ENCODE data around the gene STAT3. TPM values are rescaled to one million over a fixed set of nuclear protein-coding genes. Genes with fewer than 3 reads are reported as not detected.

STAT3 gene
- total and polyA plus RNA-seq, 2 of the 13 experiments (the other 11 are each of a cell fraction or from before 2014, with no cell fraction given) = 61.8 to 62.4 TPM

- no peak for FAIRE-seq
- no peak for TF ChIP-seq NFIC (IDR thresholded peaks at IDR 0.05; ENCODE audit: low read length)
- no peak for TF ChIP-seq PATZ1 (CRISPR knock-in tag; IDR thresholded peaks at IDR 0.05)
- TF ChIP-seq HHEX (CRISPR knock-in tag; IDR thresholded peaks at IDR 0.05) = no peak
- no peak for TF ChIP-seq CBX1 (IDR thresholded peaks at IDR 0.05; ENCODE audit: low read depth)
- TF ChIP-seq YEATS4 (CRISPR knock-in tag; IDR thresholded peaks at IDR 0.05; ENCODE audit: borderline replicate concordance) = no peak
- no peak for TF ChIP-seq E2F1 (CRISPR knock-in tag; IDR thresholded peaks at IDR 0.05)
- no peak for TF ChIP-seq JARID2 (CRISPR knock-in tag; IDR thresholded peaks at IDR 0.05; ENCODE audit: insufficient replicate concordance)
- TF ChIP-seq MAF1 (CRISPR knock-in tag; IDR thresholded peaks at IDR 0.05; ENCODE audit: borderline replicate concordance) = no peak
- 0 out of 2 replicates have a peak, but pooled peaks have one; percentile 29 for TF ChIP-seq ZNF510 (CRISPR knock-in tag; IDR thresholded peaks at IDR 0.05; ENCODE audit: low read depth)
- TF ChIP-seq ZNF616 (CRISPR knock-in tag; IDR thresholded peaks at IDR 0.05; ENCODE audit: low read depth) = no peak
- TF ChIP-seq ZNF121 (CRISPR knock-in tag; IDR thresholded peaks at IDR 0.05) = no peak
- TF ChIP-seq HIC2 (CRISPR knock-in tag; IDR thresholded peaks at IDR 0.05; ENCODE audit: low read depth) = no peak
- TF ChIP-seq ZNF567 (CRISPR knock-in tag; IDR thresholded peaks at IDR 0.05; ENCODE audit: borderline replicate concordance) = no peak
- TF ChIP-seq ZNF362 (CRISPR knock-in tag; IDR thresholded peaks at IDR 0.05; ENCODE audit: borderline replicate concordance) = no peak
- TF ChIP-seq SIX1 (CRISPR knock-in tag; IDR thresholded peaks at IDR 0.05; ENCODE audit: borderline replicate concordance) = no peak
- TF ChIP-seq BRCA1 (CRISPR knock-in tag; IDR thresholded peaks at IDR 0.05) = no peak
- 0 out of 2 replicates have a peak, but pooled peaks have one; percentile 18 for TF ChIP-seq ZSCAN22 (CRISPR knock-in tag; IDR thresholded peaks at IDR 0.05)
- TF ChIP-seq MTA3 (CRISPR knock-in tag; IDR thresholded peaks at IDR 0.05) = no peak
- no peak for TF ChIP-seq ZNF792 (CRISPR knock-in tag; IDR thresholded peaks at IDR 0.05)
- no peak for TF ChIP-seq MIER3 (CRISPR knock-in tag; IDR thresholded peaks at IDR 0.05; ENCODE audit: borderline replicate concordance)
- no peak for TF ChIP-seq SCMH1 (CRISPR knock-in tag; IDR thresholded peaks at IDR 0.05; ENCODE audit: borderline replicate concordance)
- TF ChIP-seq ZNF337 (CRISPR knock-in tag; IDR thresholded peaks at IDR 0.05; ENCODE audit: borderline replicate concordance, low read depth) = 0 out of 2 replicates have a peak, but pooled peaks have one; percentile 20
Observed at GRCh38 chr17:42312035-42312284, 76.3 kb downstream of the STAT3 start.

More at GRCh38 chr17:42312035-42312284, 76.3 kb downstream of the STAT3 start:
- peaks cover 2 to 10% of the 10 kb centered on the region in 2 experiments; a peak in 4 of 5 replicates for H3K36me3 ChIP-seq (replicated peaks in 1 of 2; ENCODE audit: control insufficient read depth in 1 of 2, insufficient read depth in 2 of 2, low read length in 2 of 2)
- no peak for DNase-seq (ENCODE audit: low spot score)
- no peaks in the 10 kb centered on the region for H4K20me1 ChIP-seq (ENCODE audit: insufficient read depth, low read length)
- H3K27ac ChIP-seq (ENCODE audit: extremely low read length, insufficient read depth, low read length) = peak overlapping the region; percentile 73
- no peaks in the 10 kb centered on the region for H3K27me3 ChIP-seq (ENCODE audit: control insufficient read depth in 1 of 2, insufficient read depth in 2 of 2, low read length in 2 of 2)
- POLR2A ChIA-PET = interaction anchor here (0.6 to 3.7 kb wide), 32 partner anchors 9 to 431 kb away, joined by 3 to 47 read pairs (median 4); partner anchors contain the start of genes CAVIN1, DNAJC7, GHDC and NAGLU
- H3K9ac ChIP-seq (ENCODE audit: insufficient read depth, low read depth, low read length) = peak overlapping the region; percentile 55
- WGBS (ENCODE audit: low lambda C conversion rate) = 8% methylated on average over 5 of the region's 5 CpGs
- no peaks in the 10 kb centered on the region for H3K9me3 ChIP-seq (ENCODE audit: low read length)
- H3K4me1 ChIP-seq (ENCODE audit: insufficient read depth, low read length) = peaks cover 85% of the 10 kb centered on the region
- H3K79me2 ChIP-seq (ENCODE audit: insufficient read depth, low read length) = no peaks in the 10 kb centered on the region
- peak overlapping the region; percentile 47 to 65 (median 51) for H3K4me3 ChIP-seq (replicated peaks in 1 of 3; ENCODE audit: insufficient read depth in 1 of 3, low read depth in 2 of 3, low read length in 3 of 3)
- no peak overlapping the region for H2AFZ ChIP-seq (ENCODE audit: low read length)
- intact Hi-C loops (cut with micrococcal nuclease; ENCODE audit: unreplicated experiment) = no loop called here
- peak overlapping the region; percentile 82 for H3K4me2 ChIP-seq (ENCODE audit: low read depth, low read length)
- in situ Hi-C loops (cut with HindIII; ENCODE audit: extremely low pct_ligation_motif_present, low pct_unique_long_range_greater_than_20kb) = no loop called here
- no TSS peak for BruUV-seq (replicated peaks)
- no peak for ATAC-seq
- CTCF ChIA-PET (ENCODE audit: low intra/inter-chr PET ratio, low total read pairs) = interaction anchor here (1.4 to 1.9 kb wide), 2 partner anchors 11 to 94 kb away, joined by 6 to 10 read pairs; no protein-coding TSS in a partner anchor
